ENCODE measurements around the gene SLC35A2.
A peak's percentile ranks its signal among the peaks of the same experiment; 100 is the strongest.
"Not testable (repeated sequence)": the region's sequence is repeated elsewhere in the genome, so short reads cannot be mapped to it uniquely, and the experiment has no call there.

The SLC35A2 gene

GRCh38 chrX:48901069-48901468, 10.4 kb downstream of the SLC35A2 start:
- no peak for DNase-seq

DNA sequence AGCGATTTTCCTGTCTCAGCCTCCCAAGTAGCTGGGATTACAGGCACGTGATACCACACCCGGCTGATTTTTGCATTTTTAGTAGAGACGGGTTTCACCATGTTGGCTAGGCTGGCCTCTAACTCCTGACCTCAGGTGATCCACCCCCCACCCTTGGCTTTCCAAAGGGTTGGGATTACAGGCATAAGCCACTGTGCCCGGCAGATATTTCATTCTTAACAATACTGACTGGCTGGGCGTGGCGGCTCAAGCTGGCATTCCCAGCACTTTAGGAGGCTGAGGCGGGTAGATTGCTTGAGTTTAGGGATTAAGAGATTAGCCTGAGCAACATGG, 12.4 kb downstream of the SLC35A2 start:
- no peak for DNase-seq

DNA sequence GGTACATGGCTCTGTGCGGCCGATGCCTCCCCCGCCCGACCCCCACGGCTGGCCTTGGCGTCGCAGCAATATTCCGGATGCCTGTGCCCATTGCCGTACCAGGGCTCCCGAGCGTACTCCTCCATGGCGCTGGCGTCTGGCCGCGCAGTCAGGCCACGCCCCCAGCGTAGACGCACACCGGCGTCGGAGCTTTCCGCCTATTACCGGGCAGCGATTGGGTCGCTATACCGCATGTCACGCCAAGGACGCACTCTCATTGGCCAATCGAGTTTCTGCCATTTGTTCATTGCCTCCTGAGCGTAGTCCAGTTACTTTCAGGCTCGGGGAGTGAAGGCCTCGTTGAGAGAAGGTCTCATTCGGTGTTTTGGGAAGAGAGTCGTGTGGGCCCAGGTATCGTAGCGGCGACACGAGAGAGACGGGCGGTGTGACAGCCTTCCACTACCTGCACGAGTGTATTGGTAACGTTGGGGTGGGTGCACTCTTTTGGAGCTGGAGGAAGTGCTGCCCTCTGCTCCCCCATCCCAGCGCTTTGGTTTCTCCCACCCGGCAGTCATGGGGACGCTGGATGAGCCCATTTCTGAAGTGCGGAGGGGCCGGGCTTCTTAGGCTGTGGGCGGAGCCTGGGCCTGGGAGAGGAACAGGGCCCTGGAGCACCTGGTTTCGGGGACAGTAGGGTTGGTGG, 13.7 kb downstream of the SLC35A2 start, which contains the start of the genes PQBP1 and TIMM17B:
Gene PQBP1, plus strand, starts transcription at position 306 of the 682 bp plus-strand sequence. CDS start 580 bp downstream, outside the sequence.
Gene TIMM17B, minus strand, starts transcription at position 144 of the 682 bp plus-strand sequence. Its CDS starts 19 bp downstream, at position 125.
- DNase-seq: peak; percentile 87 to 96

DNA sequence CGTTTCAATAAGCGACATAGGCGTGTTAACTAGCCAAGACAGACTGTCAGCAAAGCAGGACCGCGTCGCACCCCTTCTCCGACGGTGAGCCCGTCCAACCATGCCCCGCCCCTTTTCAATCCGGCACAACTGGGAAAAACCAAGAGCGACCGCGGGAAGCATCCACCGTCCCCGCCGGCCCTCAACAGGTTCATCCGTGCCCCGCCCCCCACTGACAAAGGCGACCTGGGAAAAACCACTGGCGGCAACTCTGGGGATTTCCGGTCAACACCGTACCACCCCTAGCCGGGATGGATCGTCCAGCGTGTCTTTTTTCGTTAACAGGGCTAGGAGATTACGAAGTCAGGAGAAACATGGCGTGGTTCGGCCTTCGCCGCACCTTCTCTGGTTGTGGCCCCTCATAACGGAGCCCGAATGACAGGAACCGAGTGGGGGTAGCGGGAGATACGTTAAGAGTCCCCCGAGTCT, 14.3 kb downstream of the SLC35A2 start:
- peak; percentile 66 to 73 for DNase-seq

DNA sequence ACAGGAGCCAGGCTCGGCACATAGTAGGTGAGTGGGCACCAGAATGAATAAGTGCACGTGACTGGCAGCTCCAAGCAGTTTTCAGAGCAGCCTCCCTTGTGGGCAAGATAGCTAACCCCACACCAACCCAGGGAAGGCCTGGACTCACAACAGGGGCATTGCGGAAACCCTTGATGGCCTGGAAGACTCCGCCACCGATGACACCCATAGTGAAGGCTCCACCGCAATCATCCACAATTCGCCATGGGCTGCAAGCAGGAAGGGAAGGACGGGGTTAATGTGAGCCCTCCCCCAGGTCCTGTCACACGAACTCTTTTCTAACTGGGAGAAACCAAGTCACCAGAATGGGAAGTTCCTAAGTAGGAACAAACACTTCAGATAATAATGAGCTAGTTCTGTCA, 14.8 kb downstream of the SLC35A2 start:
- DNase-seq: no peak

DNA sequence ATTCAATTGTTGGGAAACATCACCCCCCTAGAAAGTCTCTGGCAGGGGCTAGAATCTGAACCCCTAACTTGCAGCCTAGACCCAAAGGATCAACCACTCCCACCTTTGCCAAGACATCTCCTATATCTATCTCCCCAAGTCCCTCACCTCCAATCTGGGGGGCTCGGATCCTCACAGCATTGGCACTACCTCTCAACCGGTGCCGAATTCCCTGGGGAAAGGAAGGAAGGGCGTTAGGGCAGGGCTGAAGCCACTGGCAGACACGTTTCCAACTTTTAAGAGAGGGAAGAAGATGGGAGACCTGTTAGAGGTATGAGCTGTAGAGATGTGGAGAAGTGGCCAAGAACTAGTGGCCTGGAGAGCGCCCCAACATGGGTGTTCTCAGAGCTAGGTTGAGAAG, 16.6 kb downstream of the SLC35A2 start:
- no peak for DNase-seq

GRCh38 chrX:48893556-48894348, 17.7 kb downstream of the SLC35A2 start:
- no peak for DNase-seq

DNA sequence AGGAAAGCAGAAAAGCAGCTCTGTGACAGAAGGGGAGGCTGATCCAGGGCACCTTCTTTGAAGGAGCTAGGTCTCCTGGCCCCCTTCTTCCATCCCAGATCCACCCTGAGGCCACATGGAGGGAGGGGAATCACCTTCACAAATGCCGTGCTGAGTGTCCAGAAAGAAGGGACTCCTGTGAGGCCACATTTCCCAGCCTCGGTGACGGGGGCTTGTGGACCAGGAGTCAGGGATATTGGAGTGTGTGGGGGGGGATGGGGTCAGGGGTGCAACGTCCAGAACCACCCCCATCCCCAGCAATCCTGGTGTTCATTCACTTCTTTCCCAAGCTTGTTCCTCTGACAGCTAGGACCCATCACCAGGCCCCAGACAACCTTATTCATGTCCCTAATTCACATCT, 18.6 kb downstream of the SLC35A2 start:
- DNase-seq: no peak

DNA sequence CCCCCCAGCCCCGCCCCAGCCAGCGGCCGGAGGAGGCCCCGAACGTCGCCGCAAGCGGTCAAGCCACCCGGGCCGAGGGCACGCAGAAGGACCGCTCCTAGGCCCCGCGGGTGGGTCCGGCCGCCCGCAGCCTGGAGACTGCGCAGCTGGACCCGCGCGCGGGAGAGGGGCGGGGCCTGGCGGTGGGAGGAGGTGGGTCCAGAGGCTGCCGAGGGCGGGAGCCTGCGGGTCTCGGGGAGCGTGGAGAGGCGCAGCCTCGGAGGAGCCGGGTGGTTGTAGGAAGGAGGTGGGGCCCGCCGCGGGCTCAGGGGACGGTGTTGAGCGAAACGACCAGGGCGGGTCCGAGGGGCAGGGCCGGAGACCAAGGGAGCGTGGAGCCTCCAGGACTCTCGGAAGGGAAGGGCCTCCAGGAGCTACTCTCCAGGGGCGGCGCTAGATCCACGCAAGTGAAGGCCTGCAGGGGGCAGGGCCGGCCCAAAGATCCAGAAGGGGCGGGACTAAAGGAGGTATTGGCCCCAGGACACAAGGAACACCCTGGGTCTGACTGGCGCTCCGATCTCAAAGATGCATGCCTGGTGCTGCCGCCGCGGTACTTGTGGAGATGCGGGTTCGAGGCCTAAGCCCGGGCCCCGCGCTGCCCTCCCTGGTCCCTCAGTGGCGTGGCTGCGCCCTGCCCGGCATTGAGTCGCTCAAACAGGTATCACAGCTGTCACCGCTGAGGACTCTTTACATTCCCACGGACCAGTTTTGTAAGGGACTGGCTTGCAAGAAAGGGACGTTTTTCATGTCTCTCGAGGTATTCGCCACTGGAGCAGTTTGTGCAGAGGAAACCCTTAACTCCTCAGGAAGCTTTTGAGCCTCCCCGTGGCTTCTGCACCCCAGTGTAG, 19.8 kb downstream of the SLC35A2 start:
- peak; percentile 7 to 78 for DNase-seq

DNA sequence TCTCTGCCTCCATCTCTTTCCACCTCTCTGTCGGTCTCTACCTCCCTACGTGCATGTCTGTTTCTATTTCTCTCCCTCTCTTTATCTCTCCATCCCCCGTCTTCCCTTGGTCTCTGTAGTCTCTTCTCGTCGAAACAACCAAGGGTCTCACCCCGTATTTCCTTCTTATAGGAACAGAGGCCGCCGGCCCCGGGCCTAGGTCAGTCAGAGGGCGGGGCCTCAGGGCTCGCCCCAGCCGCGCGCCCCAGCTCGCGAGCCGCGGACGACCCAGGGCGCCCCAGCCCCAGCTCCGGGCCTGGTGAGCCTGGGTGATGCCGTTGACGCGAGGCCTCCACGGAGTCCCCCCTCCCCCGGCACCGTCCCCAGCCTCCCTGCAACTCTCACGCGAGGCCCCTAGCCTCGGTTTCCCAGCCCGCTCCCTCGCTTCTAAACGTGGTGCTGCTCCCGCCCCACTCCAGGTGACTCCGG, 20.5 kb downstream of the SLC35A2 start:
- no peak for DNase-seq

DNA sequence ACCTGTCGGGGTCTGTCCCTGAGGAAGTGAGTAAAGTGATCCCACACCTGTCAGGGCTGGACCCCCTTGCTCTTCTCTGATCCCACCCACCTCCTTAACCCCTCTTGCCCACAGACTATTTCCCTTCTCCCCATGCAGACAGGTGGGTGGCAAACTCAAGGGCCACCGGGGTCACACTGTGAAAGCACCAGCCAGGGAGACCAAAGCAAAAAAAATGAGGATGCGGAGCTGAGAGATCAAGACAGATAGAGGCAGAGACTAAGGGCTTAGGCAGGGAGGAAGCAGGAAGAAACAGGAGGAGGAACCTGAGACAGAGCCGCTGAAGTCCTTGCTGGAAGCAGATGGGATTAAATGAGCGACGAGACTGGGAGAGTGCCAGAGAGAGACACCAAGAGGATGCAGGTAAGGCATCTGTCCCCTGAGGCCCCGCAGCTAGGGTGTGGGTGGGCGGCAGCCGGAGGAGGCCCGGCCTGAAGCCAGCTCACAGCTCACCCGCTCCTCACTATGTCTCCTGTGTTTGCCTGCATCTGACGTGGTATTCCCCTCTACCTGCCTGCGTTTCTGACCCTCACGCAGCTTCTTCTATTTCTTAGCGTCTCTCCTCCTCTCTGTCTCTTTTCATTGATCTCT, 21.0 kb downstream of the SLC35A2 start:
- no peak for DNase-seq

DNA sequence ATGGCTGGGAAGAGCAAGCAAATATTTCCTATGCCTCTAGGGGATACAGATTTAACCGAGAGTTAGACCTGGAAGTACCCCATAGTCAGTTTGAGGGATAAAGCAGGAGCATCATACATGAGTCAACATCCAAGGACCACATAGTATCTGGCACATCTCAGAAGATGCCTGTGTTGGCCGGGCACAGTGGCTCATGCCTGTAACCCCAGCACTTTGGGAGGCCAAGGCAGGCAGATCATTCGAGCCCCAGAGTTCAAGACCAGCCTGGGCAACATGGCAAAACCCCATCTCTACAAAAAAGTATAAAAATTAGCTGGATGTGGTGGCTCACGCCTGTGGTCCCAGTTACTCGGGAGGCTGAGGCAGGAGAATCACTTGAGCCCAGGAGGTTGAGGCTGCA, 24.9 kb downstream of the SLC35A2 start:
- DNase-seq: not testable (repeated sequence)

DNA sequence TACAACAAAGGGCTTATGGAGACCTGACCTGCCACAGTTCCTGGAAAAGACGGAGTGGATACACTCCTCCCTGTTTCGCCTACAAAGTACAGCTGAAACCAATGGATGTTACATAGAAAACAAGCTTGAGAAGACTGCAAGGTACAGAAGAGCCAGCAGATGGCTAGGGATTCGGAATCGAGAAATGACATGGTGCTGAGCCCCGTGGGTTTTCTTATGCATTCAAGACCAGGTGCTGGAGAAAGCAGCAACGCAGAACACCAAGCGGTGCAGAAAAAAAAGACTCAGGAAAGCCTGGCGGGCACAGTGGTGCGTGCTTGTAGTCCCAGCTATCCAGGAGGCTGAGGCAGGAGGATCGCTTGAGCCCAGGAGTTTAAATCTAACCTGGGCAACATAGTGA, 27.7 kb downstream of the SLC35A2 start:
- DNase-seq: no peak

- DNase-seq: not testable (repeated sequence)
Measured at GRCh38 chrX:48876944-48877343, 34.5 kb downstream of the SLC35A2 start.

DNA sequence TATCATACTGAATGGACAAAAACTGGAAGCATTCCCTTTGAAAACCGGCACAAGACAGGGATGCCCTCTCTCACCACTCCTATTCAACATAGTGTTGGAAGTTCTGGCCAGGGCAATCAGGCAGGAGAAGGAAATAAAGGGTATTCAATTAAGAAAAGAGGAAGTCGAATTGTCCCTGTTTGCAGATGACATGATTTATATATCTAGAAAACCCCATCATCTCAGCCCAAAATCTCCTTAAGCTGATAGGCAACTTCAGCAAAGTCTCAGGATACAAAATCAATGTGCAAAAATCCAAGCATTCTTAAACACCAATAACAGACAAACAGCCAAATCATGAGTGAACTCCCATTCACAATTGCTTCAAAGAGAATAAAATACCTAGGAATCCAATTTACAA, 39.4 kb downstream of the SLC35A2 start:
- not testable (repeated sequence) for DNase-seq

- no peak for DNase-seq
Measured at GRCh38 chrX:48864210-48864609, 47.2 kb downstream of the SLC35A2 start.

DNA sequence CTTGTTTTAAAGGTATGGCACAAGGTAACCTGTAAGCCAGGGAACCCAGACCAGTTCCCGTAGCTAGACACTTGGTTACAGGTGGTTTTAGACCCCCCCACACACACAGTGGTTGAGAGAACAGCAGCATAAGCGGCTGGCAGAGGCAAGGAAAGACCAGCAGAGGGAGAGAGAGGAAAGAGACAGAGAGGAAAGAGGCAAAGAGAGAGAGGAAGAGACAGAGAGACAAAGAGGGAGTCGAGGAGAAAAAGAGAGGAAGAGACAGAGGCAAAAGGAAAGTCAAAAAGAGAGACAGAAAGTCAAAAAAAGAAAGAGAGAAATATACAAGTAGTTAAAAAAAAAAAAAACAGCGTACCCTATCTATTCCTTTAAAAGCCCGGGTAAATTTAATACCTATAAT, 56.5 kb downstream of the SLC35A2 start:
- DNase-seq: no peak

DNA sequence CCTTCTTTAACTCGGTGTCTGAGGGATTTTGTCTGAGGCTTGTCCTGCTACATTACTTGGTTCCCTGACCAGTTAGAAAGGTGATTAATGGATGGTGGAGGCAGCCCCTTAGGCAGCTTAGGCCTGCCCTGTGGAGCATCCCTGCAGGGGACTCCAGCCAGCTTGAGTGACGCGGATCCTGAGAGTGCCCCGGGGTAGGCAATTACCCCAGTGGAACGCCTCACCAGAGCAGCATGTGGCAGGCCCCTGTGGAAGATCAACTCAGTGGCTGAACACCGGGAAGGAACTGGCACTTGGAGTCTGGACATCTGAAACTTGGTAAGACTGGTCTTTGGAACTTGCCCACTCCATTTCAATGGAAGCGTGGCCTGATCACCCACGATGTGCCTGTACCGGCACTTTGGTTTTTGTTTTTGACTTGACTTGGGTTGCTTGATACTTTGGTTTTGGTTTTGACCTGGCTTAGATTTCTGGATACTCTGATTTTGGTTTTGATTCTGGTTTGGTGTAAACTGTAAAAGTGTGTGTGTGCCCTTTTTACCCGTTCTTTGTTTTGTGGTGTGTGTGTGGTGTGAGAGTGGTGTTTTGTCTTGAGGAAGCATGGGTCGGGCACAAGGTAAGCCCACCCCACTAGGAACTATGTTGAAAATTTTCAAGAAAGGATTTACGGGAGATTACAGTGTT, 57.2 kb downstream of the SLC35A2 start:
- DNase-seq: not testable (repeated sequence)

GRCh38 chrX:48853494-48853893, 58.0 kb downstream of the SLC35A2 start:
- not testable (repeated sequence) for DNase-seq

Data from NCI-H446 (cell line).